Neural progenitor cell (in vitro differentiated cells): ENCODE measurements around the gene PODN. TPM values are rescaled to one million over a fixed set of nuclear protein-coding genes. Genes with fewer than 3 reads are reported as not detected.
A peak's percentile ranks its signal among the peaks of the same experiment; 100 is the strongest.

ENCODE experiments used
- DNase-seq: peaks from one replicate; pipeline ENCODE4 v3.0.0-alpha.2; 2016; ENCODE audit warnings: low spot score
- H2AFZ ChIP-seq: fragments of 200-600 bp; sonication (generic); replicated peaks from 2 replicates; pipeline ENCODE4 v1.6.1; 2016; ENCODE audit warnings: antibody characterized with exemption
- H3F3A ChIP-seq: fragments of 200-600 bp; sonication (generic); 2 replicates; pipeline ENCODE4 v1.6.1; 2016; ENCODE audit warnings: antibody characterized with exemption, low read depth
- H3K27ac ChIP-seq: fragments of 200-600 bp; sonication (generic); 2 replicates; pipeline ENCODE4 v1.5.1; 2016; ENCODE audit warnings: mild to moderate bottlenecking
- H3K27me3 ChIP-seq: fragments of 200-600 bp; sonication (generic); 2 replicates; pipeline ENCODE4 v1.6.1; 2016; ENCODE audit warnings: mild to moderate bottlenecking, moderate library complexity
- H3K36me3 ChIP-seq: fragments of 200-600 bp; sonication (generic); 2 replicates; pipeline ENCODE4 v1.5.1; 2016
- H3K4me1 ChIP-seq: fragments of 200-600 bp; sonication (generic); 2 replicates; pipeline ENCODE4 v1.6.1; 2016; ENCODE audit warnings: mixed run types
- H3K4me2 ChIP-seq: fragments of 200-600 bp; sonication (generic); 2 replicates; pipeline ENCODE4 v1.6.1; 2016
- H3K4me3 ChIP-seq: fragments of 200-600 bp; sonication (generic); 2 replicates; pipeline ENCODE4 v1.5.1; 2016
- H3K79me2 ChIP-seq: fragments of 200-600 bp; sonication (generic); 2 replicates; pipeline ENCODE4 v1.6.1; 2016; ENCODE audit warnings: low read depth
- H3K9ac ChIP-seq: fragments of 200-600 bp; sonication (generic); 2 replicates; pipeline ENCODE4 v1.6.1; 2016
- H3K9me3 ChIP-seq: fragments of 200-600 bp; sonication (generic); 2 replicates; pipeline ENCODE4 v1.5.1; 2016; ENCODE audit warnings: low read depth
- H4K20me1 ChIP-seq: fragments of 200-600 bp; sonication (generic); 2 replicates; pipeline ENCODE4 v1.6.1; 2016; ENCODE audit warnings: low read depth
- H3K27ac Mint-ChIP-seq: 3 replicates; pipeline ENCODE4 v1.8.0; 2021; ENCODE audit warnings: mixed read lengths
- H3K27me3 Mint-ChIP-seq: 2 replicates; pipeline ENCODE4 v1.8.0; 2022; ENCODE audit warnings: low read depth, mild to moderate bottlenecking, inconsistent platforms, moderate library complexity, mixed read lengths; ENCODE audit not compliant: insufficient read depth
- H3K36me3 Mint-ChIP-seq: 3 replicates; pipeline ENCODE4 v1.8.0; 2021; ENCODE audit warnings: mixed read lengths
- H3K4me1 Mint-ChIP-seq: 3 replicates; pipeline ENCODE4 v1.8.0; 2021; ENCODE audit warnings: mixed read lengths
- H3K4me3 Mint-ChIP-seq: 3 replicates; pipeline ENCODE4 v1.8.0; 2021; ENCODE audit warnings: mild to moderate bottlenecking, moderate library complexity, mixed read lengths
- H3K9me3 Mint-ChIP-seq: 3 replicates; pipeline ENCODE4 v1.8.0; 2020; ENCODE audit warnings: mixed read lengths
- EZH2 ChIP-seq: fragments of 200-600 bp; sonication (generic); IDR thresholded peaks from 2 replicates; pipeline ENCODE4 v1.6.1; 2017; ENCODE audit warnings: antibody characterized with exemption, mild to moderate bottlenecking, moderate library complexity
- EZH2phosphoT487 ChIP-seq: fragments of 200-600 bp; sonication (generic); IDR thresholded peaks from 2 replicates; pipeline ENCODE4 v1.6.1; 2017; ENCODE audit warnings: antibody characterized with exemption
- total RNA-seq: library from RNA; depleted of rRNA; stranded (reverse); fragments of >200 nt; gene quantifications from 2 replicates; pipeline ENCODE4 v1.2.3, GENCODE V29; 2015; ENCODE audit warnings: low replicate concordance
- TF ChIP-seq, protein P1 (sequence below): fragments of 200-600 bp; sonication (generic); IDR thresholded peaks from 2 replicates; pipeline ENCODE4 v1.5.1; 2017; ENCODE audit warnings: antibody characterized with exemption, mild to moderate bottlenecking

Gene PODN
- total RNA-seq, 1 donor from 2014 or later, result not detected

DNA sequence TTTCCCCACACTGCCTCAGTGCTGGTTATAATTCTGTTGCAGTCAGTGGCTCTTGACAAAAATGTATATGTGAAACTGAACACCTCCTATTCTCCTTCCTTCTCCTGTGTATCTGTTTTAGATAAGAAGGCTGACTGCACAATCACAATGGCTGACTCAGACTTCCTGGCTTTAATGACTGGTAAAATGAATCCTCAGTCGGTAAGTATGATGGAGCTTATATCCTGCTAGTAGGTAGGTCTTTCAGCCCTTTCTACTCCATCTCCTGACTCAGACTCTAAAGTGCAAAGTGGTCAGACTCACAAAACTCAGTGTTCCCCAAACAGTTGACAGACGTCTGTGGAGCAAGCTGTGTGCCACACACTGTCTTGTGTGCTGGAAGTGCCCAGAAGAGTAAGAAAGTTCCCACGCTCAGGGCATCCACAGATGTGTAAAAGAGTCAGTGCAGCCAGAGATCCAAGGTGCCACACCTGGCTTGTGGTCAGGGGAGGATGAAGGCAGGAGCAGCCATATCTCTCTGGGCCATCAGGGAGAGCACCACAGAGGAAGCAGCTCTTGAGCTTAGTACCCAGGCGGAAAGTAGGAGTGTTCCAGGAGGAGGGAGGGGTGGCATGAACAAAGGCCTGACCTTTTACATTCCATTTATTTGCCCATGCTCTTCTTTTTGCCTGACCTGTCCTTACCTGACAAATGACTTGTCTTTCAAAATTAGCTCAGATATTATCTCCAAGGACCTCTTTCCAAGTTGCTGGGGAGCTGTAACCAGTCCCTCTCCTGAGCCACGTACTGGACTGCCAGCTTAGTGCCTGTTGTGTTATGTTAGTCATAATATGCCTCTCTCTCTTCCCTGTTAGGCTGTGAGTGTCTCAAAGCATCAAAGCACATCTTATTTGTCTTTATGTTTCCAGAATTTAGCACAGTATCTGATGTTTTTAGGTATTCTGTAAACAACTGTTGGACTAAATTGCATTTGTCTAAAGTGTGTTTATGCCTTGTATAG, 14.0 kb upstream of the PODN start:
- H3K36me3 ChIP-seq, result no peaks in the 10 kb centered on the region
- H3K4me1 ChIP-seq, result peaks cover 42% of the 10 kb centered on the region
- DNase-seq, result no peak
- H3K36me3 Mint-ChIP-seq, result peaks cover 2% of the 10 kb centered on the region
- H3K27me3 Mint-ChIP-seq, result no peaks in the 10 kb centered on the region
- no peaks in the 10 kb centered on the region for H3K9me3 ChIP-seq
- no peaks in the 10 kb centered on the region for H3K79me2 ChIP-seq
- H3K9me3 Mint-ChIP-seq, result no peaks in the 10 kb centered on the region
- no peak overlapping the region for H3K4me3 ChIP-seq
- H3K4me1 Mint-ChIP-seq, result peaks cover 45% of the 10 kb centered on the region
- H3K4me2 ChIP-seq, result no peak overlapping the region
- H3K9ac ChIP-seq, result no peak overlapping the region
- H2AFZ ChIP-seq, result no peak overlapping the region
- no peaks in the 10 kb centered on the region for H3K27me3 ChIP-seq
- H3F3A ChIP-seq, result no peaks in the 10 kb centered on the region
- no peak overlapping the region for H3K27ac Mint-ChIP-seq
- H4K20me1 ChIP-seq, result no peaks in the 10 kb centered on the region
- H3K4me3 Mint-ChIP-seq, result peak overlapping the region; percentile 18
- no peak overlapping the region for H3K27ac ChIP-seq
- no peak for TF ChIP-seq EZH2
- TF ChIP-seq, protein P1, sequence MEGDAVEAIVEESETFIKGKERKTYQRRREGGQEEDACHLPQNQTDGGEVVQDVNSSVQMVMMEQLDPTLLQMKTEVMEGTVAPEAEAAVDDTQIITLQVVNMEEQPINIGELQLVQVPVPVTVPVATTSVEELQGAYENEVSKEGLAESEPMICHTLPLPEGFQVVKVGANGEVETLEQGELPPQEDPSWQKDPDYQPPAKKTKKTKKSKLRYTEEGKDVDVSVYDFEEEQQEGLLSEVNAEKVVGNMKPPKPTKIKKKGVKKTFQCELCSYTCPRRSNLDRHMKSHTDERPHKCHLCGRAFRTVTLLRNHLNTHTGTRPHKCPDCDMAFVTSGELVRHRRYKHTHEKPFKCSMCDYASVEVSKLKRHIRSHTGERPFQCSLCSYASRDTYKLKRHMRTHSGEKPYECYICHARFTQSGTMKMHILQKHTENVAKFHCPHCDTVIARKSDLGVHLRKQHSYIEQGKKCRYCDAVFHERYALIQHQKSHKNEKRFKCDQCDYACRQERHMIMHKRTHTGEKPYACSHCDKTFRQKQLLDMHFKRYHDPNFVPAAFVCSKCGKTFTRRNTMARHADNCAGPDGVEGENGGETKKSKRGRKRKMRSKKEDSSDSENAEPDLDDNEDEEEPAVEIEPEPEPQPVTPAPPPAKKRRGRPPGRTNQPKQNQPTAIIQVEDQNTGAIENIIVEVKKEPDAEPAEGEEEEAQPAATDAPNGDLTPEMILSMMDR, result no peak
- no peak for TF ChIP-seq EZH2phosphoT487

GRCh38 chr1:53048960-53049573, 12.9 kb upstream of the PODN start:
- Mint-ChIP-seq H3K27ac (no peak overlapping the region), H3K4me1 (peaks cover 45% of the 10 kb centered on the region), H3K27me3 (no peaks in the 10 kb centered on the region), H3K4me3 (no peak overlapping the region), H3K9me3 (no peaks in the 10 kb centered on the region), H3K36me3 (peaks cover 2% of the 10 kb centered on the region)
- Histone ChIP-seq H3K4me1 (peaks cover 42% of the 10 kb centered on the region), H2AFZ (no peak overlapping the region), H3K9ac (no peak overlapping the region), H3K4me2 (no peak overlapping the region), H3K79me2 (no peaks in the 10 kb centered on the region), H3K36me3 (no peaks in the 10 kb centered on the region), H3K27me3 (no peaks in the 10 kb centered on the region), H3K9me3 (no peaks in the 10 kb centered on the region), H3K27ac (no peak overlapping the region), H3F3A (no peaks in the 10 kb centered on the region), H3K4me3 (no peak overlapping the region), H4K20me1 (no peaks in the 10 kb centered on the region)
- TF ChIP-seq EZH2 (no peak), EZH2phosphoT487 (no peak)
- TF ChIP-seq, protein P1, result no peak
- no peak for DNase-seq

GRCh38 chr1:53049574-53049967, 12.4 kb upstream of the PODN start:
- no peak overlapping the region for H3K9ac ChIP-seq
- Mint-ChIP-seq H3K4me1 (peaks cover 45% of the 10 kb centered on the region), H3K36me3 (peaks cover 2% of the 10 kb centered on the region), H3K27ac (no peak overlapping the region), H3K4me3 (no peak overlapping the region), H3K9me3 (no peaks in the 10 kb centered on the region), H3K27me3 (no peaks in the 10 kb centered on the region)
- no peak overlapping the region for H3K27ac ChIP-seq
- no peak for DNase-seq
- no peak overlapping the region for H2AFZ ChIP-seq
- no peaks in the 10 kb centered on the region for H3K36me3 ChIP-seq
- H3F3A ChIP-seq, result no peaks in the 10 kb centered on the region
- H3K79me2 ChIP-seq, result no peaks in the 10 kb centered on the region
- H3K4me3 ChIP-seq, result no peak overlapping the region
- H3K9me3 ChIP-seq, result no peaks in the 10 kb centered on the region
- no peaks in the 10 kb centered on the region for H4K20me1 ChIP-seq
- TF ChIP-seq EZH2phosphoT487, result no peak
- no peak overlapping the region for H3K4me2 ChIP-seq
- peaks cover 42% of the 10 kb centered on the region for H3K4me1 ChIP-seq
- H3K27me3 ChIP-seq, result no peaks in the 10 kb centered on the region
